GM18909 (cell line): ENCODE results near the gene MAP2K5.
"Not testable (repeated sequence)": the region's sequence is repeated elsewhere in the genome, so short reads cannot be mapped to it uniquely, and the experiment has no call there.

ENCODE experiments used
- ATAC-seq: cut with Tn5 transposase; IDR thresholded peaks from one replicate; pipeline ENCODE4 v1.9.1; 2021; ENCODE audit warnings: mild to moderate bottlenecking; ENCODE audit not compliant: unreplicated experiment, poor library complexity

The MAP2K5 gene

DNA sequence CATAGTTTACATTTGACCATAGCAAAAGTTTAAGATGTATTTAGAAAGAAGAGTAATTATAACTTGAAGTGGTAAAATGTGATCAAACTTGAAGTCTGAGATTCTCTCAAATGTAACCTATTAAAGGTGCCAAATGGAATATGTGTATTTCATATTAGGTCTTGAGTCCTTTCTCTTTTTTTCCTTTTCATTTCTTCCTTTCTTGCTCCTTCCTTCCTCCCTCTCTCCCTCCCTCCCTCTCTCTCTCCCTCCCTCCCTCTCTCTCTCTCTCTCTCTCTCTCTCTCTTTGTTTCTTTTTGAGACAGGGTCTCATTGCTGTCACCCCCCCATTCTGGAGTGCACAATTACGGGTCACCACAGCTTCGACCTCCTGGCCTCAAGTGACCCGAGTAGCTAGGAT lies 47.7 kb downstream of the MAP2K5 start:
- no peak for ATAC-seq

DNA sequence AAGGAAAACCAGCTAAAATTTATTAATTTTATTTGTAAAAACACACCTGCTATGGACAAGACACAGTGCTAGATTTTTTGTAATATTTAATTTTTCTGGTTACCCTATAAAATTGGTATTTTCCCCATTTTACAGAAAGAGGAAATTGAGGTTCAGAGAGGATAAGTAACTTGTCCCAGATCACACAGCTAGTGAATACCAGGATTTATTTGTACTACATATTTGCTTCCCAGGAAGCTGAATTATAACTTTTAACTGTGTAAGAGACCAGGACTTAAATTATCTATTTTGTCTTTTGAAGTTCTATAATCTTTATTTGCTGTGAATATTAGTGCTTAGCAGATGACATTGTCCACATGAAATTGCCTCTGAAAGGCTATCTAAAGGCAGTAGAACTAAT lies 49.7 kb downstream of the MAP2K5 start:
- no peak for ATAC-seq

DNA sequence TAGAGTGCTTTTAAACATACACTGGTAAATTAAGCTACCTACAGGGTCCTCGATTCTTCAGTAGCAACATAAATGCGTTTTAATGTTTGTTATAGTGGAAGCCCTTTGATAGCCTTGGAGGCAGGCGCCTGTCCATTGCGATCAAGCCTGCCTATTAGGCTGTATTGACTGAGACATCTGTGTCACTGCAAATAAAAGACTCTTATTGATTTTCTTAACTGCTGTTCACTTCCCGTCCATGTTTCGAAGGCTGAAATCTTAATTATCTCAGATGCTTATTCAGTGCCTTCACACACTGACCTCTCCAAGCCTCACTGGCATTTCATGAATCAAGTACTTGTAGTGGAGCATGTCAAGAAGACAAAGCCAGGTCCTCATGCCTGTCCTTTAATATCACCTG lies 51.1 kb downstream of the MAP2K5 start:
- ATAC-seq = no peak

DNA sequence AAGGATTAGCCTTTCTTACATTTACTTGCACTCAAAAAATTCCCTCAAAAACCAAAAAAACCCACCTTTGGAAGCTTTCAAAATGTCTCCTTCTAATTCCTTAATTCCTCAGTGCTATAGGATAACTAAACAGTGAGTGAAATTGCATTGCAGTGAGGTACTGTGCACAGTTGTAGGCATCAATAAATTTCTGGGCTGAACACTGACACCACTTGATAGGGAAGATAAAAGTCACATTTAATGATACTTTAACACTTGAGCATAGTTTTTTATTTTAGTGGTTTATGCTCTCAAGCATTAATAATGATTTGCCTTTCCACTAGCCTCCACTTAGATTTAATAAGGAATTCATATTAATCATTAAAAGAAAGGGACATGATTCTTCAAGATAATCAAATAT lies 52.3 kb downstream of the MAP2K5 start:
- no peak for ATAC-seq

DNA sequence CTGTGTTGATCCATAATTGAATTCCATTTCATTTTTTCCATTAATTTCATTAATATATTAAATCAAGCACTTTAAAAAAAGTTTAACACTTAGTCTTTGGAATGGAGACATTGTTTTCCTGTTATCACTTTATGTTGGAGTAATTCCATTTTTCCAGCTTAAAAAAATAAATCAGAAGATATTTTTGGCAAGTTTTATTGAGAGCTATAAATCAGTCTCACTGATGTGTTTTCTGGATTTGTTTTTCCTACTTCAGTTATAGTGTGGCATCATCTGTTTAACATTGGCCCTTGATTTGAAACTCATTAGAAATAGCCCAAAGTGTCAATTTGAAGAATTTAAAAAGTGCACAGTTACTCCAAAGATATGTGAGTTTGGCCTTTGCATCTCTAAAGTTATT lies 53.1 kb downstream of the MAP2K5 start:
- no peak for ATAC-seq

DNA sequence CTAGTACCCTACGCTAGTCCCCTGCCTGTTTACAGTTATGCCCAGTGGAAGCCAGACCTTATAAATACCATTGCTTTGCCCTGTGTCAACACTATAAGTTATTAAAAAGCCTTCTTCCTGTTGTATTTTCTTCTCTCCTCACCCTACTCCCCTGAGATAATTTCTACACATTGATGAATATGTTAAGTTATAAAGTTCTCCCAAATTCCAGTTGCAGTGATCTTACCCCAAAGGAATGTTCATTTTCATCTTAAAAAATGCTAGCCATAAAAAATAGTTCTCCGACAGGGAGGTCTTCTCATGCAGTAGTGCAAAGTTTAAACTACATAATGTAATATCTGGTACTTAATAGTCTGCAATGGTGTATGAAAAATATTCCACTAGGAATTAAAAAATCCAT lies 58.6 kb downstream of the MAP2K5 start:
- ATAC-seq = no peak

DNA sequence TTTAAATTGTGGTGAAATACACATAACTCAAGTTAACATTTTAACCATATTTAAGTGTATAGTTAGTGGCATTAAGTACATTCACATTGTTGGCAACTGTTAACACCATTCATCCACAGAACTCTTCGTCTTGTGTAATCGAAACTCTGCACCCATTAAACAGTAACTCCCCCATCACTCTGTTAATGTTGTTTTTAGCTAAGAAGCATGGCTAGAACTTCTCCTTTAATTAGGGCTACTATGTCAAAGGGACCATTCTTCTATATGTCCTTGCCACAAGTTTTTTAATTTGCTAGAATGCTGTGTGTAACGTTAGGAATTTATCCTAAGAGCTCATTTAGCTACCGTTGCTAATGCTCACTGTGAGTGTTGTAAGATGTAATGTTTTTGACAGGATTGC lies 60.6 kb downstream of the MAP2K5 start:
- no peak for ATAC-seq

DNA sequence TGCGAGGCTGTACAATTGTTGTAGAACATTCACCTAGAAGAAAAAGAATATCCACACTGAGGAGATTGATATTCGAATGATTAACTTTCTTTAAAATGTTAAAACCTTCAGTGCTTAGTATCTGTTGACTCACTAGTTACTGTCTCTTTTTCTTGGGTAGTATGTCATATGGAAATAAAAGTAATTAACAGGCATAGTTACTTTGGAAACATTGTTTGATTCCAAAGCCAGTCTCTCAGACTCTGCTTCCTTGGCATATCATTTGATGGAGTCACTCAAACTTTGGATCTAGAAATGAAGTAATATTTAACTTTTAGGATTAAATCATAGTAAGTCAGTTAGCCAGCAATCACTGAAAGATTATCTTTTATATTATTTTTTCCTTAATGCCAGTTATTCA lies 63.4 kb downstream of the MAP2K5 start:
- ATAC-seq = no peak

DNA sequence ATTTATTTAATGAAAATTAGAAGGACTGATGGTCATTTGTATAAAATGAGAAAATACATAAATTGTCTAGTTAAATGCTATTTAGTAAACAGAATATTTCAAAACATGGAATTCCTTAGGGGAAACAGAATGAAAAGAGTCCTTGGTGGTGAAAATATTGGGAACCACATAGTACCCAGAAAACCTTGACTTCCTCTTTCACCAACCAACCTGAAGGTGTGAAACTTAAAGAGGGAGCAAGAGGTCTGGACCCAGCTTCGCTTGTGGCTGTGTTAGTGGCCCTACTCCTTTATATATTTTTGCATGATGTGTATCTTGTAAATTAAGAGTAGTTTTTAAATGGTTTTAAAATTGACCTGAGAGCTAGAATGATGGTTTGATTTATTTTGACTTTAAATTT lies 64.2 kb downstream of the MAP2K5 start:
- ATAC-seq = no peak

DNA sequence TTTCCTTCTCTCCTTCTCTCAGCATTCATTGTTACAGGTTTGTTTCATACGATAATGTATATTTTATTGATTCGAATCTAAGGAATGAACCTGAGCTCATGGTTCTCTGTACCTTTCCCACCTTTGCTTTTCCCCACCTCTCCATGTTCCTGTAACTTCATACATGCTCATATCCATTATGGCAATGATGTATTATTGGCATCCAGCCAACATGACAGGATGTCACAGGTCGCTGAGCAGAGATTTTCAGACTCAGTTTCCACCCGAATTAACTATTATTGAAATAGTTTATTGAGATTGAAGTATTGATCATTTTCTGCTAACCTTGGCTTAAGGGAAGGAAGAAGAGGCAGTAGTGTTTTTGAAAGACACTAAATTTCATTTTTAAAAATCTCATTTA lies 64.8 kb downstream of the MAP2K5 start:
- no peak for ATAC-seq

DNA sequence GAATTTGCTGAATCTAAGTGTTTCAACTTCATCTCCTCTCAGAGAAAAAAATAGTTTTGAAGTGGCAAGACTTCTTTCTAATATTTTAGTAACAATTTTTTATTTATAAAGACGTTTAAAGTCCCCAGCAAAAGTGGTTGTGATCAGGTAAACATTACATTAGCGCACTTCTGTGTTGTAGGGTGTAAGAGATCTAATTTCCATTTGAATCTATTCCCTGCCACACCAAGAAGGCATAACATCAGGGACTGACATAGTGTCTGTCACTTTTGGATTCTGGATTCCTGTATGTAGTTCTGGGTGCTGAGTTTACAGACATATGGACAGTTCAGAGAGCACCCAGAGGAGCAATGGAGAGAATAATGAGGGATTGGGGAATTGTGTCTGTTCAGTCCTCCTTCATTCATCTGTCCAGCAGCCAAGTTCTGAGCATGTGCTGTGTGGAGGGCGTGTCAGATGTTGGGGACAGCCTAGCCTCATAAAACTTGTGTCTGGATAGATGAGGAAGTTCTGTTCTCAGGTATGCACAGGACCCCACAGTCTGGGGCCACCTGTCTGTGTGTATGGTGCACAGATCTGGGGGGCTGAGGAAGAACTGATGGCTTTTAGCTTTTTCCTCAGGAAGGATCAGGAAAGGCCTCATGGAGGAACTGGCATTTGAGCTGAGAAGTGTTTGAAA lies 65.6 kb downstream of the MAP2K5 start:
- ATAC-seq = no peak

DNA sequence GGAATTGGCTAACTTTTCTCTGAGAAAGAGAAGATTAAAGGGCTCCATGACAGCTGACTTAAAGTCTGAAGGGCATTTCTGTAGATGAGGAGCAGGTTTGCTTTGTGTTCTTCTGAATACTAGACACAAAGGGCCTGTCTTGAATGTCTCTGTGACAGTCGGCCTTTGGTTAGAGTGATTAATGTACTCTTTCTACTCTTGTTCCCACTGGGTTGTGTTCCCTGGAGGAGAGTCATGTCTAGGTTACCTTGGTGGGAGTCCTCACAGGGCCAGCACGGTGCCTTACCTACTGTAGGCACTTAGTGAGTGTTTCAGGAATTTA lies 66.1 kb downstream of the MAP2K5 start:
- no peak for ATAC-seq

DNA sequence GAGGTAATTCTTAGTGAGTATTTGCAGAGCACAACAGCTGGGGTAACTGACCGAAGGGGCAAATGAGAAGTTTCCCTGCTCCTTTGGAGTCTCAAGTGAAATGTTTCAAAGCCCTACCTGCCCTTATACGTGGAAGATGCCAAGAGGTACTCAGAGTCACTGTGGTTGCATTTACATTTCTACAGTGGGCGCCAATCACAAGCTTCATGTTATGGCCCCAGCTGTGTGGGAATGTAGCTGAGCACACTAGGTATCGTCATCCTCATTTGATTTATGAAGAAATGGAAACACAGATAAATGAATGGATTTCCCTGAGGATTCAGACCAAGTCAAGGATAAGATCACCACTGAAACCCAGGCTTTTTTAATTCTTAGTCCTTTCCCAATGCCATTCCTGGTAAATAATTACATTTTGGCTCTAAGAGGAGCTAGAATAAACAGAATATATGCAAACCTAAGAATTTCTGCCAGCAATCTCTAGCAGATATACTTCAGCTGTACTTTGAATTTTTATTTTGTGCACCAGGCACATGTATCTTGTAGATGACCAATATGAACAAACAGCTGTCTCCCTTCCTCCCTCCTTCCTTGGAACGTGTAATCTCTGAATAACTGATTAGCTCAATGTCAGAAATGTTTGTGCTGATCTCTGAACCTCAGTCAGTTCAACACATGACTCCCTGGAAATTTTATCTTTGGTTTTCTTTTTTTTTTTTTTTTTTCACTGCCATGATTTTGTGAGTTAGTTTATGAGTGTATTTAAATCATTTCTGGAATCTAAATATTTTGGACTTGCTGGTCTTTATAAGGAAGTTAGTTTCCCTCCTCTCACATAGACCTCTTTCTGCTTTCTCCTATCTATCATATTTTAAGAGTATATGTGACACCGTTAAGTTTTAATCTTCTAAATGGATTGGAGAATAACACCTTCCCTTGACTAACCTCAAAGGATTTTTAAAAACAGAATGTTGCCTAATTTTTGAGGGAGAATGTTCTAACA lies 69.2 kb downstream of the MAP2K5 start:
- no peak for ATAC-seq

DNA sequence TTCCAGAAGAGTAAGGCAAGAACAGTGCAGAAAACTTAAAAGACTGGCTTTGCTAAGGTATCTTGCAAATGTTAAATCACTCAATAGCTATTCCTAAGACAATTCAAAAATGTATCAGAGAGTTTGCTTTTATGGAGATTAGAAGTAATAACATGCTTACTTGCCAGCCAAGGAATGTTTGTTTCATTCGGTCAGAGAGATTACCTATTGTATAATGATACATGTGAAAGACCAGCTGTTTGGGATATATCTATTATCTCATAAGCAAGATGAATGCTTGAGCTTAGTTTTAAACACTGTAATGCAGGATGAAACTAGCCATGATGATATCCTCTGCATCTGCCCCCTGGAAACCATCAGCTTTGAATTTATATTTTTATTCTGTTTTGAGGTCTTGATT lies 70.7 kb downstream of the MAP2K5 start:
- ATAC-seq = no peak

DNA sequence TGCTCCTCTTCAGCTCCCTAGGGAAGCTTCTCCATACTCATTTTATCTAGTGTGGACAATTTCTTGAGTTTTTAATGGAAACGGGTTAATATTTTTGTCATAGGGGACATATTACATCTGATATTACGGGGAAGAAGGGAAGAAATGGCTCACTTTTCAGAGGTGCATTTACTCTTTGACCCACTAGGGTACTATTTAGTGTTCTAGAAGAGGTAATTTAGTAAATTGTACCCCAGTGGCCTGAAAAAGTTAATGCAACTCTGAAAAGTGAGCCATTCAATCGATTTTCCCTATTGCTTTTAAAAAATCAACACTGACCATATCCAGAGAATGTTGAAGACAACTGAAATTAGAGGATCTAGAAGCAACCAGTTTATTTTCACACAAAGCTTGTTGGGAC lies 71.2 kb downstream of the MAP2K5 start:
- no peak for ATAC-seq

DNA sequence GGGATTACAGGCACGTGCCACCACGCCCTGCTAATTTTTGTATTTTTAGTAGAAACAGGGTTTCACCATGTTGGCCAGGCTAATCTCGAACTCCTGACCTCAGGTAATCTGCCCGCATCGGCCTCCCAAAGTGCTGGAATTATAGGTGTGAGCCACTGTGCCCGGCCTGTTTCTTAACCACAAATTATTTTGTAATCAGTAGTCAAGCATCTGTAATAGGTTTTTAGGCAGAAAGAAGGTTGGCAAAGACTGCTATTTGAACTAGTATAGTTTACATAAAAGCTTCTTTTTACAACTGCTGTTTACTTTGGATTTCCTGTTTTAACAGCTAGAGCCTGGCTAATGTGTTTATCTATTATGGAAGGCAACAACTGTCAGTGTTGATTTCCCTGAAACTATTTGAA lies 72.6 kb downstream of the MAP2K5 start:
- ATAC-seq = not testable (repeated sequence)

DNA sequence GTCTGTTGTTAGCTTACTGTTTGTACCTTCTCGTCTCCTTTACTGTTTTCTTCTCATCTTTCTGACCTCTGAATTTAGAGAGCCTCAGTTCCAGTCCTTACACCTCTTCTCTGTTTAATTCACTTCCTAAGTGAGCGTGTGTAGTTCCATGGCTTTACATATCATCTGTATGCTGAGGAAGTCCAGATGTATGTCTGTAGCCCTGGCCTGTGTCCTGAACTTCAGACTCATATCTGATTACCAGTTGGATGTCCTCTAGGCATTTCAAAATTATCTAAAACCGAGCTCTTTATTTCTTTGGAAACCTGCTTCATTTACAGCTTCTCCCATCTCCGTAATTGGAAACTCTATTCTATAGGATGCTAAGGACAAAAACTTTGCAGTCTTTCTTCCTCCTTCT lies 75.8 kb downstream of the MAP2K5 start:
- ATAC-seq = no peak

DNA sequence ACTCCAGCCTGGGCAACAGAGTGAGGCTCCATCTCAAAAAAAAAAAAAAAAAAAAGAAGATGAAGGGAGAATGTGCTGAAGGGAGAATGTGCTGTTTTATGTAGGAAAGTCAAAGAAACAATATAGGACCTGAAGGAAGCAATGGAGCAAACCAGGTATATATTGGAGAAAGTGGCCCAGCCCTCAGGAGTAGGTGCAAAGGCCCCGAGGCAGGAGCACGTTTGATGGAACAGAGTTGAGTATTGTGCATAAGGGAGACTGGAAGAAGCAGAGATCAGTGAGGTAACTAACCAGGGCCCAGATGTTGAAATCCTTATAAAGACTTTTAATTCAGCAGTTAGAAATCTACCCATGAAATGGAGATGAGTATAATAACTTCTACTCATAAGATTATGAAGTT lies 79.6 kb downstream of the MAP2K5 start:
- ATAC-seq = no peak

DNA sequence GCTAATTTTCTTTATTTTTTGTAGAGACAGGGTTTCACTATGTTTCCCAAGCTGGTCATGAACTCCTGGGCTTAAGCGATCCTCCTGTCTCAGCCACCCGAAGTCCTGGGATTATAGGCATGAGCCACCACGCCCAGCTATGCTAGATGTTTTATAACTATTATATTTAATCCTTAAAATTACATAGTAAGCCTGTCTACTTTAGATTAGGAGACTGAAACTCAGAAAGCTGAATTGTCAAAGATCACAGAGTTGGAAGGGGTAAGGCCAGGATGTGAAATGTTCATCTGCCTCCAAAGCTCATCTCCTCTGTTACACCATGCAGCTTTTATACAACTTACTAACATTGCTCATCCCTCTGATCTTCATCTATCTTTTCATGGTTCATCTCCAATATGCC lies 89.8 kb downstream of the MAP2K5 start:
- no peak for ATAC-seq

DNA sequence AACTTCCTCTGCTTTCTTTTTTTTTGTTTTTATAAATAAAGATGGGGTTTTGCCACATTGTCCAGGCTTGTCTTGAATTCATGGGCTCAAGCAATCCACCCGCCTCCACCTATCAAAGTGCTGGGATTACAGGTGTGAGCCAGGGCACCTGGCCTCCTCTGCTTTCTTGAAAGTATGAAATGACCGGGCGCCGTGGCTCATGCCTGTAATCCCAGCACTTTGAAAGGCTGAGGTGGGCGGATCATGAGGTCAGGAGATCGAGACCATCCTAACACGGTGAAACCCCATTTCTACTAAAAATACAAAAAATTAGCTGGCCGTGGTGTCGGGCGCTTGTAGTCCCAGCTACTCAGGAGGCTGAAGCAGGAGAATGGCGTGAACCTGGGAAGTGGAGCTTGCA lies 93.4 kb downstream of the MAP2K5 start:
- not testable (repeated sequence) for ATAC-seq

DNA sequence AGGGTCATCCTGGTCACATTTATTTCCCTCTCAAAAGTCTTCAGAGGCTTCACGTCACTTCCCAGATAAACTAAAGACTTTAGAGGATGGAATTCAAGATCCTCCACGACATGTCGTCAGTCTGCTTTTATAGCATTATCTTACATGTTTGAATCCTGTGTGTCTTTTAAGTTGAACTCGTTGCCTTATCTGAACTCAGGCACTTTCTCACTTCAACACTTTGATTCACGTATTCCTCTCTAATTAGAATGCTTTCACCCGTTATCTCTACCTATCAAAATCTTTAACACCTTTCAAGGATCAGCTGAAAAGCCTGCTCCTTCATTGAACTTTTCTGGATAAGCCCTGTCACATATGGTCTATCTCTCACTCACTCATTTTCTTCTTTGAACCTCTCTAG lies 97.1 kb downstream of the MAP2K5 start:
- ATAC-seq = no peak

DNA sequence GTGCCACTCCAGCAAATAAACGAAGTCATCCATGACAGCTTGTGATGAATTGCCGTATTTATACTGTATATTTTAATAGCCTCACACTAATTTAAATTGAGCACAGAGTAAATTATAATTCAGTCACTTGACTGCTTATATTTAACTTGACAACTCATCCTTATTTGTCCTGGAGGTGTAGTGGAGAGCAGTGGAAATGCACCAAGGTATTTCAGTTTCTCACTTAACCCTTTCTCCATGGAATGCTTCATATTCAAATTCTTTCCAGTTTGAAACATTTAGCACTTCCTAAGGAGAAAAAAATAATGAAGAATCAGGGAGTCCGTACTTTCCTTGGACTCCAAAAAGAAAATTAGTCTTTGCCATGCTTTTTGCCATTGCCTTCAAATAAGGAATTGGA lies 99.0 kb downstream of the MAP2K5 start:
- no peak for ATAC-seq
